Esophagus (tissue), 2 donors: ENCODE results near the gene PRRT1. TPM values are rescaled to one million over a fixed set of nuclear protein-coding genes. Genes with fewer than 3 reads are reported as not detected.

Source experiments
- H3K27ac ChIP-seq, 2 donors: one replicate each; pipeline ENCODE4 v1.5.1; 2013; ENCODE audit warnings: low read depth in 2 of 2, mild to moderate bottlenecking in 2 of 2, inconsistent platforms in 1 of 2, low read length in 1 of 2, moderate library complexity in 1 of 2
- H3K27me3 ChIP-seq, 2 donors: one replicate each; pipeline ENCODE4 v1.6.1; 2013; ENCODE audit warnings: low read length in 2 of 2, control low read depth in 1 of 2, mild to moderate bottlenecking in 1 of 2; ENCODE audit not compliant: insufficient read depth in 2 of 2, control insufficient read depth in 1 of 2
- H3K36me3 ChIP-seq, 2 donors: one replicate each; pipeline ENCODE4 v1.6.1; 2013; ENCODE audit warnings: low read length in 1 of 2; ENCODE audit not compliant: control insufficient read depth in 2 of 2, insufficient read depth in 2 of 2
- H3K4me1 ChIP-seq, 2 donors: one replicate each; pipeline ENCODE4 v1.6.1; 2013; ENCODE audit warnings: low read length in 1 of 2; ENCODE audit not compliant: control insufficient read depth in 2 of 2, insufficient read depth in 2 of 2
- H3K4me3 ChIP-seq, 2 donors: one replicate each; pipeline ENCODE4 v1.5.1; 2013; ENCODE audit warnings: low read length in 2 of 2, mild to moderate bottlenecking in 2 of 2, low read depth in 1 of 2, moderate library complexity in 1 of 2
- H3K9me3 ChIP-seq, 2 donors: one replicate each; pipeline ENCODE4 v1.6.1; 2013; ENCODE audit warnings: mild to moderate bottlenecking in 2 of 2, low read depth in 1 of 2, low read length in 1 of 2, moderate library complexity in 1 of 2; ENCODE audit not compliant: control insufficient read depth in 2 of 2, insufficient read depth in 1 of 2
- WGBS, 2 donors: extraction: QIAGEN DNeasy Blood & Tissue Kit; methylation state at CpG; one replicate each; pipeline ENCODE4 v1.1.7; 2013; 5-methylcytosine and 5-hydroxymethylcytosine counted together
- polyA plus RNA-seq, 2 donors: library from polyadenylated mRNA; stranded (reverse); fragments of 200-250 nt; gene quantifications; one replicate each; pipeline ENCODE4 v1.2.3, GENCODE V29; 2013
- donor health status: healthy with polysubstance abuse.
- donor health status: Bipolar disorder and iron deficiency.

Gene PRRT1
- polyA plus RNA-seq, 2 donors: 1.8 to 2.3 TPM

DNA sequence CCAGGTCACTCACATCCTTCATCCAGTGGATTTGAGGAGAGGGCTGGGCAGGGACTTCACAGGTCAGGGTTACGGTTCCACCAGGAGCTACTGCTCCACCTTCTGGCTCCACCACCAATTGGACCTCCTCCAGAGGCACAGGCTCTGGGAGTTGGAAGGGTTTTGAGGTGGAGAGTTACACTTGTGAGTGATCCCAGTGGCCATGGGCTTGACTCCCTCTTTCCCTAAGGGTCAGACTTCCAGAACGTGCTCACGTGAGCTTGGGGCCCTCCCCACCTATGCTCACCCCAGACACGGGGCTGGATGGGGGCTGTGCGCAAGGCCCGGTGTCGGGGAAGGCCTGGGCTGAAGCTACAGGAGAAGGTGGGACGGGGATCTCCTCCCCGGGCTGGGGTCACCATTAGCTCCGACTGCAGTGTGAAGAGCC lies 30.8 kb upstream of the PRRT1 start:
- Histone ChIP-seq H3K27me3 (no peaks in the 10 kb centered on the region), H3K27ac (peak overlapping the region in 1 of 2 donors; percentile 78)
- WGBS, 2 donors: 81 to 85% methylated on average over 10 of the region's 10 CpGs

DNA sequence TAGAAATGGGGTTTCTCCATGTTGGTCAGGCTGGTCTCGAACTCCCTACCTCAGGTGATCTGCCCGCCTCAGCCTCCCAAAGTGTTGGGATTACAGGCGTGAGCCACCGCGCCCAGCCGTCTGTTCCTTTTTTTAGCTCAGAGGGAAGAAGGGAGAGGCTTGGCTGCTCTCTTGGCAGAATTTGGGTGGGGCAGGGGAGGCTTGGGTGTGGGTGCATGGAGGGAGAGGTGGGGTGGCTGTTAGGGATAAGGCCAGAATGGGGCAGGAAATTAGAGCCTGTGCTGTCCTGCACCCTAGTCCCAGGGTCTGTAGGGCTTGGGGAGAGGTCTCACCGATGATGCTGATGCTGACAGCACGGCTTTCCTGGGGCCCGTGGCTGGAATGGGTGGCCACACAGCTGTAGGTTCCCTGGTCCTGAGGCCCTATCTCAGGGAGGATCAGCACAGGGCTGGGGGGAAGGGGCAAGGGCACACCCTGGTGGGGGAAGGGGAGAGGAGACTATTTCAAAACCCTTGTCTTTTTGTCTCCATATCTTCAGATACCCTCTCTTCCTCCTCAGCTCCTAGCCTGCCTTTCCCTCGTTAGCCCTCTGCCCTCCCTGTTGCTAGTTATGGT lies 30.3 kb upstream of the PRRT1 start:
- 65 to 72% methylated on average over 9 to 10 of the region's 10 CpGs for WGBS, 2 donors
- Histone ChIP-seq H3K27me3 (no peaks in the 10 kb centered on the region), H3K27ac (peak overlapping the region in 1 of 2 donors; percentile 78), H3K4me1 (peaks cover 2 to 7% of the 10 kb centered on the region in 2 donors), H3K9me3 (no peaks in the 10 kb centered on the region), H3K36me3 (peaks cover 8% of the 10 kb centered on the region in 2 donors), H3K4me3 (no peak overlapping the region)

More for the DNA sequence above, 30.8 kb upstream of the PRRT1 start:
- H3K4me1 ChIP-seq: peaks cover 2 to 9% of the 10 kb centered on the region in 2 donors
- H3K36me3 ChIP-seq: peaks cover 8 to 11% of the 10 kb centered on the region in 2 donors
- no peak overlapping the region for H3K4me3 ChIP-seq
- no peaks in the 10 kb centered on the region for H3K9me3 ChIP-seq

DNA sequence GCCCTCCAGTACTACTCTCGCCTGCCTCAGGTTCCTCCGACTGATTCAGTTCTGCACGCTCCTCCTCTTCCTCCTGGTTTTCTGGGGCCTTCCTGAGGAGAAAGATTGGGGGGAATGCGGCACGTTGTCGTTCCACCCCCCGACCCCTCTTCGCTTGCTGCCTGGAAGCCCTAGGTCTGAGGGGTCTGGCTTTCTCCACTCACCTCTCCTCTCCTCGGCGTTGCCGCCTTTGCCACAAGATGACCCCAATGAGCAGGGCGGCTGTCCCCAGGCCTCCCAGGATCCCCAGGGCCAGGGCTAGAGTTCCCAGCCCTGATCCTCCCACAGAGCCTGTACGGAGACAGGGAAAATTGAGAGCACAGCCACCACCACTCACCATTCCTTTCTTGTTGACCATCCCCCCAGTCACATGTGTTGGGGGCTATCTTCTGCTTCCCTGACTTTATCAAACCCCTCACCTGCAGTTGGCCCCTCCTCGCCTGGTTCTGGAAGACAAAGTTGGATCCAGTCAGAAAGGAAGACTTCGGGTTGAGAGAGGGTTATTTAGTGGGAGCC lies 29.5 kb upstream of the PRRT1 start:
- Histone ChIP-seq H3K4me1 (peaks cover 2 to 7% of the 10 kb centered on the region in 2 donors), H3K27me3 (no peaks in the 10 kb centered on the region), H3K4me3 (no peak overlapping the region), H3K27ac (peak overlapping the region in 1 of 2 donors; percentile 20), H3K36me3 (peaks cover 2 to 8% of the 10 kb centered on the region in 2 donors), H3K9me3 (no peaks in the 10 kb centered on the region)
- 91 to 92% methylated on average over 15 of the region's 15 CpGs for WGBS, 2 donors

DNA sequence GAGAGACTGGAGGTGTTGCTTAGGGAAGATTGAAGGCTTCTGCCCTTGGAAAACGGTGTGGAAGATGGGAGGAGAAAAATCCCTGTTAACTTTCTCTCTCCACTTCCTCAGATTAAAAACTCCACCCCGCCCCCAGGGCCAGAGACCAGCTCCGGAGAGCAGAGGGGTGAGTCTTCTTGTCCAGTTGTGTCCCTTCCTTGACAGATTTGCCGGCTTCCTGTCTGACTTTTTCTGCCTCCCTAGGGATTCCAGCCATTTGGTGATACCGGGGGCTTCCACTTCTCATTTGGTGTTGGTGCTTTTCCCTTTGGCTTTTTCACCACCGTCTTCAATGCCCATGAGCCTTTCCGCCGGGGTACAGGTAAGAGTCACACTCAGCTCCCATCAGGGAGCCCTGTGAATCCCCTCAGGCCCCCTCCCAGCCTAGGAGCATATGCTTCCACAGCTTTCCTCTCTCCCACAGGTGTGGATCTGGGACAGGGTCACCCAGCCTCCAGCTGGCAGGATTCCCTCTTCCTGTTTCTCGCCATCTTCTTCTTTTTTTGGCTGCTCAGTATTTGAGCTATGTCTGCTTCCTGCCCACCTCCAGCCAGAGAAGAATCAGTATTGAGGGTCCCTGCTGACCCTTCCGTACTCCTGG lies 28.1 kb upstream of the PRRT1 start:
- 62 to 68% methylated on average over 10 of the region's 10 CpGs for WGBS, 2 donors
- H3K4me3 ChIP-seq: no peak overlapping the region
- no peak overlapping the region for H3K27ac ChIP-seq
- H3K27me3 ChIP-seq: no peaks in the 10 kb centered on the region
- H3K4me1 ChIP-seq: peaks cover 4 to 10% of the 10 kb centered on the region in 2 donors
- no peaks in the 10 kb centered on the region for H3K9me3 ChIP-seq
- peaks cover 2 to 8% of the 10 kb centered on the region in 2 donors for H3K36me3 ChIP-seq

DNA sequence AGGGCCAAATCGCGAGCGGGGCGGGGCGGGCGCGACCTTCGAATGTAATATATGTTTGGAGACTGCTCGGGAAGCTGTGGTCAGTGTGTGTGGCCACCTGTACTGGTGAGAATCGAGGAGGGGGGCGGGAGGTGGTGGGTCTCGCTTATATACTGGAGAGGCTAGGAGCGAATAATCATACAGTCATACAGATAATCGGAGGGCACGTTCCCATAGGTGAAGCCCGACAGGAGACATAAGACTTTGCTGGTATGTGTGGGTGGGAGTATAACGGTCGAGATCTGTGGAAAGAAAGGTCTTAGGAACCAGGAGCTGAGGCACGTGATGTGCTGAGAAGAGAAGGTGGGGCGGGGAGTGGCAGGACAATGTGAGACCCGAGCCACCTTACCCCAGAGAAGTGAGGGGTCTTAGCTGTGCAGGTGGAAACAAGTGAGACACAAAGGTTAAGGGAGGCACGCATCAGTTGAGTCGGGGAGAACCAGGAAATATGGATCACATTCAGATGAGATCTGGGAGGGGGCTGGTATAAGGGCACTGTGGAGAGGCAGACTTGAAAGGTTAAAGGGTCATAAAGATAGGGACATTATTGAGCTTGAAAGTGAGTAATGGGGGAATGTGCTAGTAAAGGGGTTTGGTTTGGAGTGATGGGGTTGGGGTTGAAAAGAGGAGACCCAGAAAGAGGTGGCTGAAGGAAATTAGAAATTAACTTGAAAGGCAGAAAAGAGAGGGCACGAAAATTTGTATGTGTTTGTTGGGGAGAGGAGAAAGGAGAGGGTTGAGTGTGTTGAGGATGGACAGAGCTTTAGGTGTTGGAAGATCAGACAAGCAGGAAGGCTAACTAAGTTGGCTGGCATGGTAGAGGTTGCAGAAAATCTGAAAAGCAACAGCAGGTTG lies 27.1 kb upstream of the PRRT1 start:
- peaks cover 4 to 10% of the 10 kb centered on the region in 2 donors for H3K4me1 ChIP-seq
- H3K27ac ChIP-seq: peak overlapping the region; percentile 88 to 90
- H3K9me3 ChIP-seq: no peaks in the 10 kb centered on the region
- H3K27me3 ChIP-seq: no peaks in the 10 kb centered on the region
- WGBS, 2 donors: 2 to 3% methylated on average over 24 of the region's 24 CpGs
- H3K4me3 ChIP-seq: peak overlapping the region; percentile 64 to 89
- peaks cover 2 to 8% of the 10 kb centered on the region in 2 donors for H3K36me3 ChIP-seq

DNA sequence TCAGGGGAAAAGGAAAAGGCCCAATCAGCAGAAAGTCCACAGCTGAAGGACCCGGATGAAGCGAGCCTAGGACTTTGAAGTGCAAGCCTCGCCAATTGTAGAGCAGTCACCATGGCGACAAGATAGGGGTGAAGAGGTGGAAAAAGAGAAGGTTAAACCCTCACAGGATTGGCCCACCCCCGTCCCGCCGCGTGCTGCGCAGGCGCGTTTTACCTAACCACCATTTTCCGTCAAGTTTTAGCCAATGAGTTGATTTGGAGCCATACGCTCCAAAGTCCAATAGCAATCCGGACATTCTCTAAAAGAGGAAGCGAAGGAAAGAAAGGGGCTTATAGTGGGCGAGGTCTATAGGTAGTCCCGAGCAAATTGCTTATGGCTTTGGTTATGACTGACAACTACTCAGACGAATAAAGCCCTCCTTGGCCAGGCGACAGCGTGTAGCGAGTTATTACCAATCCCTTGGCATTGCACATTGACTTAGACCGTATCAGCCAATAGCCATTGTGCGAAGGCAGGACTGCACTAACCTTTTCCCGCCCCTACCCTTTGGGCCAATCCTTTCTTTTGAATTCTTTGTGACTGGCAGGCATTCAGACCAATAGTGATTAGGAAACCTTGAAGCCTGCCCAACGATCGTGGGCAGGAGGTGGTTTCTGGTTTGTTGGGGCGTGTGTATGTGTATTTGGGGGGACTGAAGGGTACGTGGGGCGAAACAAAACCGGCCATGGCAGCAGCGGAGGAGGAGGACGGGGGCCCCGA lies 26.2 kb upstream of the PRRT1 start, which contains the start of gene RNF5:
RNF5 (plus strand) TSS at position 618 of the 759 bp plus-strand sequence; CDS start at position 725, 107 bp downstream.
- Histone ChIP-seq H3K36me3 (peaks cover 2 to 4% of the 10 kb centered on the region in 2 donors), H3K4me1 (peaks cover 4 to 10% of the 10 kb centered on the region in 2 donors), H3K4me3 (peak within 1 kb of the TSS; percentile 64 to 89), H3K27ac (peak within 1 kb of the TSS; percentile 88 to 97), H3K27me3 (no peaks in the 10 kb centered on the region), H3K9me3 (no peaks in the 10 kb centered on the region)
- 0 to 1% methylated on average over 33 of the region's 33 CpGs for WGBS, 2 donors

DNA sequence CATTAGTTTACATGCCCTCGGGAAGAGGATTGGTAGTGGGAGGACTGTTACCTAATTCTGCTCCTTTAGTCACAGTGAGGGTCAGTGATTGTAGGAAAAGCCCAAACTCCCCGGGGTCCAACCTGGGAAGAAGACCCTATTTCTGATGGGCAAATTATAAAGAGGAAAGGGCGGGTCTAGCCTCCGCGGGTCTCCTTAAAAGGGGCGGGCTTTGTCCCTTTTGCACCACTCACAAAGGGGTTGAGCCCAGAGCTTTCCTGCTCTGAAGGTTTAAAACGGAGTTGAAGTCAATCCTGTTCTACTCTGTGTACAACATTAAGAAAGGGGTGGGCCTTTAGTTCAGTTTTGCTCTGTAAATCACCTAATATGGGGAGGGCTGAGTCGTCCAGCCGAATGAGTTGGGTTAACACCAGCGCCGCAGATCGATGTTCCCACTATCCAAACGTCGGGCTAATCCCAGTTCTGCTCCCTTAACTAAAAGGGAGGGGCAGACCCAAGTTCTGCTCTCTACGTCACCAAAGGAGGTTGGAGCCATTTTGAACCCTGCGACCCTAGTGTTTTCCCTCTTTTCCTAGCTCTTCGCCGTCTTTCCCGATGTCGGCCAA lies 25.5 kb upstream of the PRRT1 start:
- WGBS, 2 donors: 0 to 1% methylated on average over 20 of the region's 20 CpGs
- Histone ChIP-seq H3K9me3 (no peaks in the 10 kb centered on the region), H3K4me1 (peaks cover 2 to 10% of the 10 kb centered on the region in 2 donors), H3K36me3 (peaks cover 0 to 2% of the 10 kb centered on the region in 2 donors), H3K27me3 (no peaks in the 10 kb centered on the region), H3K27ac (peak overlapping the region; percentile 88 to 97), H3K4me3 (peak overlapping the region; percentile 64 to 89)

DNA sequence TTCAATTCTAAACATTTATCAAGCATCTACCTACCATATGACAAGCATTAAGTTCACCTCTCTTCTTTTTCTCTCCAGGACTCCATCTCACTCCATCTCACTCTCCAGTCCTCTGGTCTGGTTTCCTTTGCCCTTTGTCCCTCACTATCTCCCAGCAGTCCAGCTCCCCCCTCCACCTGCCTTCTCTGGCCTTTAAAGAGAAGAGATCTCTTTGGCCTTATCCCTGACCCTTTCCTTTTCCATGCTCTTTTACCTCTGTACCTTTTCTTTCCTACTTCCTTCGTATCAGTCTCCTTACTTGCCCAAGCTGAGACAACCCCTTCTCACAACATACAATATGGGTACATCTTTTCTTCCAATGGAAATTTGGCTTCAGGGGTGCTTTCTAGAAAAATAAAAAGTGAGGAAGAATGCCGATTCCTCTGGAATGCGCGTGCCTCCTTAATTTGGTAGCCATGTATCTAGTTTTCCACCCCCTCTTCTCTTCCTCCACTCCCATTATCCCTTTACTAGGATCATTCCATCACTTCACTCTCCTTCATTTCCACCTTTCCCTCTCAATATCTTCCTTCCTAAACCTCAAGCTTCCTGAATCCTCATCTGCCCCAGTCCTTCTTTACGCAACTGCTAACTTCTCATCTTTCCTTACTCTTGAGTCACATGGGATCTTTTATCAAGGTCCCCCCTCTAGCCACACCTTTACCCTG lies 24.9 kb upstream of the PRRT1 start:
- H3K4me1 ChIP-seq: peaks cover 2 to 10% of the 10 kb centered on the region in 2 donors

More for the DNA sequence above, 24.9 kb upstream of the PRRT1 start:
- Histone ChIP-seq H3K36me3 (no peaks in the 10 kb centered on the region), H3K9me3 (no peaks in the 10 kb centered on the region), H3K27ac (peak overlapping the region; percentile 88 to 97), H3K27me3 (no peaks in the 10 kb centered on the region), H3K4me3 (peak overlapping the region; percentile 64 to 89)
- WGBS, 2 donors: 9 to 15% methylated on average over 5 of the region's 5 CpGs
